K562 (cell line): ENCODE results near the gene FAM78B.

Experiments used
- BCOR ChIP-seq: fragments of 450-650 bp; IDR thresholded peaks from 2 replicates; pipeline ENCODE4 v1.6.1; 2016
- CREB1 ChIP-seq, 2 experiments: sonication (generic) in 1 of 2; formaldehyde crosslinking in 1 of 2; IDR thresholded peaks; 2 replicates each; pipeline versions ENCODE4 v1.6.1 to v1.8.0; 2012 to 2022; ENCODE audit warnings: inconsistent platforms in 1 of 2, mild to moderate bottlenecking in 1 of 2, missing genetic modification reagents in 1 of 2, moderate library complexity in 1 of 2
- FOS ChIP-seq: IDR thresholded peaks from 3 replicates; pipeline ENCODE4 v1.6.1; 2011; ENCODE audit not compliant: insufficient read length; ENCODE audit errors: extremely low read depth
- GTF2E2 ChIP-seq: fragments of 200-800 bp; sonication (Bioruptor generic); IDR thresholded peaks from 2 replicates; pipeline ENCODE4 v1.6.1; 2016; ENCODE audit warnings: missing genetic modification characterization, missing compliant biosample characterization
- HDAC6 ChIP-seq: IDR thresholded peaks from 2 replicates; pipeline ENCODE4 v1.6.1; 2012; ENCODE audit warnings: low read depth, mild to moderate bottlenecking, control low read depth, inconsistent platforms, low read length, moderate library complexity
- NR3C1 ChIP-seq: sonication (generic); formaldehyde crosslinking; IDR thresholded peaks from 2 replicates; pipeline ENCODE4 v1.8.1; 2022; ENCODE audit warnings: missing genetic modification reagents
- PHF8 ChIP-seq: fragments of 200-600 bp; sonication (generic); IDR thresholded peaks from 2 replicates; pipeline ENCODE4 v1.6.1; 2012; ENCODE audit warnings: mixed run types, mild to moderate bottlenecking, inconsistent platforms, low read length, moderate library complexity, borderline replicate concordance
- RCOR1 ChIP-seq, 2 experiments: IDR thresholded peaks; 2 replicates each; pipeline ENCODE4 v1.6.1; 2012; ENCODE audit warnings: low read depth in 2 of 2, low read length in 2 of 2, borderline replicate concordance in 1 of 2, improper control_type of control experiment in 1 of 2
- SMAD3 ChIP-seq: fragments of 450-650 bp; formaldehyde crosslinking; conservative IDR thresholded peaks from 2 replicates; pipeline ENCODE4 v1.4.0; 2020; ENCODE audit warnings: mild to moderate bottlenecking
- TF ChIP-seq, protein P1 (sequence below): sonication (generic); formaldehyde crosslinking; IDR thresholded peaks from 2 replicates; pipeline ENCODE4 v1.8.1; 2023; ENCODE audit warnings: mild to moderate bottlenecking, missing genetic modification reagents
- TF ChIP-seq, protein P2 (sequence below): fragments of 450-650 bp; IDR thresholded peaks from 2 replicates; pipeline ENCODE4 v1.6.1; 2018; ENCODE audit warnings: mild to moderate bottlenecking, low read depth; ENCODE audit not compliant: partially characterized antibody

DNA sequence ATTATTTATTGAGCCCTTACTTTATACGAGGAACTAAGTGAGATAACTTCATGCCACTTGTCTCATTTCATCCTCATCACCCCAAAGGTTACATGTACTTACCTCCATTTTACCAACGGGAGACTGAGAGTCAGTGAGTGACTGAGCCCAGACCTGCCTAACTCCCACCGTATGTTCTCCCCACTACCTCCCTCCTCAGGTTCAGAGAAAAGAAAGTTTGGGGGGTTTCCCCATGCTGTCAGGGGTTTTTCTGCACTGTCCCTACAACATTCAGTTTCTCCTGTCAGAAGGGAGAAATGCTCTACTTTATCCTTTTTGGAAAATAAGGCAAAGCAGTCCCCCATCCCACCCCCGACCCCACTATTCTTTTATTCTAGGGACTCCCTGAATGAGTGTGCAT, 32.9 kb downstream of the FAM78B start:
- no peak for TF ChIP-seq RCOR1 (IDR thresholded peaks at IDR 0.05; ENCODE audit: borderline replicate concordance in 1 of 2, low read depth in 2 of 2, low read length in 2 of 2)
- TF ChIP-seq HDAC6, result no peak
- TF ChIP-seq, protein P1, sequence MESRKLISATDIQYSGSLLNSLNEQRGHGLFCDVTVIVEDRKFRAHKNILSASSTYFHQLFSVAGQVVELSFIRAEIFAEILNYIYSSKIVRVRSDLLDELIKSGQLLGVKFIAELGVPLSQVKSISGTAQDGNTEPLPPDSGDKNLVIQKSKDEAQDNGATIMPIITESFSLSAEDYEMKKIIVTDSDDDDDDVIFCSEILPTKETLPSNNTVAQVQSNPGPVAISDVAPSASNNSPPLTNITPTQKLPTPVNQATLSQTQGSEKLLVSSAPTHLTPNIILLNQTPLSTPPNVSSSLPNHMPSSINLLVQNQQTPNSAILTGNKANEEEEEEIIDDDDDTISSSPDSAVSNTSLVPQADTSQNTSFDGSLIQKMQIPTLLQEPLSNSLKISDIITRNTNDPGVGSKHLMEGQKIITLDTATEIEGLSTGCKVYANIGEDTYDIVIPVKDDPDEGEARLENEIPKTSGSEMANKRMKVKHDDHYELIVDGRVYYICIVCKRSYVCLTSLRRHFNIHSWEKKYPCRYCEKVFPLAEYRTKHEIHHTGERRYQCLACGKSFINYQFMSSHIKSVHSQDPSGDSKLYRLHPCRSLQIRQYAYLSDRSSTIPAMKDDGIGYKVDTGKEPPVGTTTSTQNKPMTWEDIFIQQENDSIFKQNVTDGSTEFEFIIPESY (CRISPR knock-in tag), result no peak
- TF ChIP-seq SMAD3 (CRISPR knock-in tag), result no peak
- TF ChIP-seq FOS, result no peak
- no peak for TF ChIP-seq NR3C1 (CRISPR knock-in tag)
- TF ChIP-seq BCOR, result no peak
- TF ChIP-seq, protein P2, sequence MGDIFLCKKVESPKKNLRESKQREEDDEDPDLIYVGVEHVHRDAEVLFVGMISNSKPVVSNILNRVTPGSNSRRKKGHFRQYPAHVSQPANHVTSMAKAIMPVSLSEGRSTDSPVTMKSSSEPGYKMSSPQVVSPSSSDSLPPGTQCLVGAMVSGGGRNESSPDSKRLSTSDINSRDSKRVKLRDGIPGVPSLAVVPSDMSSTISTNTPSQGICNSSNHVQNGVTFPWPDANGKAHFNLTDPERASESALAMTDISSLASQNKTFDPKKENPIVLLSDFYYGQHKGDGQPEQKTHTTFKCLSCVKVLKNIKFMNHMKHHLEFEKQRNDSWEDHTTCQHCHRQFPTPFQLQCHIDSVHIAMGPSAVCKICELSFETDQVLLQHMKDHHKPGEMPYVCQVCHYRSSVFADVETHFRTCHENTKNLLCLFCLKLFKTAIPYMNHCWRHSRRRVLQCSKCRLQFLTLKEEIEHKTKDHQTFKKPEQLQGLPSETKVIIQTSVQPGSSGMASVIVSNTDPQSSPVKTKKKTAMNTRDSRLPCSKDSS, result no peak
- no peak for TF ChIP-seq CREB1 (IDR thresholded peaks at IDR 0.05)
- no peak for TF ChIP-seq CREB1 (CRISPR knock-in tag; IDR thresholded peaks at IDR 0.05)
- TF ChIP-seq PHF8, result no peak
- TF ChIP-seq GTF2E2 (tag), result no peak
